Endothelial cell (in vitro differentiated cells): ENCODE measurements around the gene CDH22. TPM values are rescaled to one million over a fixed set of nuclear protein-coding genes. Genes with fewer than 3 reads are reported as not detected.

ENCODE experiments used
- DNase-seq: peaks from one replicate; pipeline ENCODE4 v3.0.0; 2021; ENCODE audit warnings: low spot score
- H3K27ac Mint-ChIP-seq: one replicate; pipeline ENCODE4 v1.8.0; 2021; ENCODE audit warnings: mixed read lengths, inconsistent platforms; ENCODE audit not compliant: unreplicated experiment
- H3K27me3 Mint-ChIP-seq: one replicate; pipeline ENCODE4 v1.8.0; 2021; ENCODE audit warnings: mild to moderate bottlenecking, moderate library complexity, mixed read lengths, inconsistent platforms; ENCODE audit not compliant: unreplicated experiment
- H3K36me3 Mint-ChIP-seq: one replicate; pipeline ENCODE4 v1.8.0; 2021; ENCODE audit warnings: mild to moderate bottlenecking, low read depth, mixed read lengths, inconsistent platforms; ENCODE audit not compliant: unreplicated experiment
- H3K4me1 Mint-ChIP-seq: one replicate; pipeline ENCODE4 v1.8.0; 2021; ENCODE audit warnings: mild to moderate bottlenecking, mixed read lengths, inconsistent platforms; ENCODE audit not compliant: unreplicated experiment
- H3K4me3 Mint-ChIP-seq: one replicate; pipeline ENCODE4 v1.8.0; 2021; ENCODE audit warnings: mild to moderate bottlenecking, mixed read lengths, inconsistent platforms; ENCODE audit not compliant: unreplicated experiment
- H3K9me3 Mint-ChIP-seq: one replicate; pipeline ENCODE4 v1.8.0; 2021; ENCODE audit warnings: mixed read lengths, inconsistent platforms; ENCODE audit not compliant: unreplicated experiment
- CTCF ChIP-seq: fragments of 200-600 bp; sonication (generic); IDR thresholded peaks from one replicate; pipeline ENCODE4 v1.5.0; 2021; ENCODE audit warnings: antibody characterized with exemption; ENCODE audit not compliant: unreplicated experiment
- total RNA-seq: library from RNA; stranded (reverse); fragmentation: NEBNext Ultra II Directional; extraction: Animal tissue kit (Norgen Biotek cat#: 25700); gene quantifications from one replicate; pipeline ENCODE4 v1.2.1, GENCODE V29; 2021; ENCODE audit not compliant: unreplicated experiment

The CDH22 gene
- total RNA-seq, 1 donor from 2014 or later = 1.3 TPM

GRCh38 chr20:46172961-46173536 lies 135.2 kb downstream of the CDH22 start:
- Mint-ChIP-seq H3K36me3 (no peaks in the 10 kb centered on the region), H3K4me1 (no peaks in the 10 kb centered on the region), H3K27me3 (peaks cover 17% of the 10 kb centered on the region), H3K27ac (no peak overlapping the region), H3K4me3 (no peak overlapping the region), H3K9me3 (no peaks in the 10 kb centered on the region)
- no peak for TF ChIP-seq CTCF
- no peak for DNase-seq

- Mint-ChIP-seq H3K9me3 (no peaks in the 10 kb centered on the region), H3K27ac (no peak overlapping the region), H3K4me1 (no peaks in the 10 kb centered on the region), H3K36me3 (no peaks in the 10 kb centered on the region), H3K27me3 (peaks cover 17% of the 10 kb centered on the region), H3K4me3 (no peak overlapping the region)
- TF ChIP-seq CTCF = no peak
- DNase-seq = no peak
Observed at GRCh38 chr20:46172455-46172854, 135.8 kb downstream of the CDH22 start.

GRCh38 chr20:46171909-46172308 lies 136.4 kb downstream of the CDH22 start:
- no peak for DNase-seq
- H3K27me3 Mint-ChIP-seq = peaks cover 17% of the 10 kb centered on the region
- H3K27ac Mint-ChIP-seq = no peak overlapping the region
- no peaks in the 10 kb centered on the region for H3K9me3 Mint-ChIP-seq
- no peak overlapping the region for H3K4me3 Mint-ChIP-seq
- no peaks in the 10 kb centered on the region for H3K4me1 Mint-ChIP-seq
- TF ChIP-seq CTCF = no peak
- no peaks in the 10 kb centered on the region for H3K36me3 Mint-ChIP-seq

GRCh38 chr20:46171476-46171875 lies 136.8 kb downstream of the CDH22 start:
- Mint-ChIP-seq H3K4me1 (no peaks in the 10 kb centered on the region), H3K4me3 (no peak overlapping the region), H3K27me3 (peaks cover 17% of the 10 kb centered on the region), H3K36me3 (no peaks in the 10 kb centered on the region), H3K9me3 (no peaks in the 10 kb centered on the region), H3K27ac (no peak overlapping the region)
- TF ChIP-seq CTCF = no peak
- no peak for DNase-seq

GRCh38 chr20:46169245-46170171 lies 138.8 kb downstream of the CDH22 start:
- Mint-ChIP-seq H3K27ac (no peak overlapping the region), H3K4me3 (no peak overlapping the region)
- TF ChIP-seq CTCF = no peak

More at GRCh38 chr20:46169245-46170171, 138.8 kb downstream of the CDH22 start:
- Mint-ChIP-seq H3K27me3 (peaks cover 7% of the 10 kb centered on the region), H3K36me3 (no peaks in the 10 kb centered on the region), H3K9me3 (no peaks in the 10 kb centered on the region), H3K4me1 (no peaks in the 10 kb centered on the region)
- no peak for DNase-seq
